Calu3 (cell line): ENCODE data around the gene FCSK. TPM values are rescaled to one million over a fixed set of nuclear protein-coding genes. Genes with fewer than 3 reads are reported as not detected.

Experiments used
- BruUV-seq: library from RNA; stranded (reverse); fragments of 400-500 nt; replicated peaks from 2 replicates; lab custom pipeline; 2021; lab: Mats Ljungman, UMichigan
- CTCF ChIA-PET: fragments of 300-600 bp; sonication (Branson Sonifier 250); formaldehyde crosslinking; loops from one replicate; lab custom pipeline; 2022; ENCODE audit warnings: antibody characterized with exemption; lab: Charles Lee
- DNase-seq: peaks from one replicate; pipeline ENCODE4 v3.0.0; 2022
- H3K27ac Mint-ChIP-seq: one replicate; pipeline ENCODE4 v1.8.0; 2022; ENCODE audit warnings: mixed read lengths; ENCODE audit not compliant: unreplicated experiment
- H3K27me3 Mint-ChIP-seq: one replicate; pipeline ENCODE4 v1.8.0; 2022; ENCODE audit warnings: mixed read lengths; ENCODE audit not compliant: unreplicated experiment
- H3K36me3 Mint-ChIP-seq: one replicate; pipeline ENCODE4 v1.8.0; 2022; ENCODE audit warnings: mild to moderate bottlenecking, moderate library complexity, mixed read lengths; ENCODE audit not compliant: insufficient read depth, unreplicated experiment
- H3K4me1 Mint-ChIP-seq: one replicate; pipeline ENCODE4 v1.8.0; 2022; ENCODE audit warnings: mild to moderate bottlenecking, low read depth, mixed read lengths; ENCODE audit not compliant: unreplicated experiment
- H3K4me3 Mint-ChIP-seq: one replicate; pipeline ENCODE4 v1.8.0; 2022; ENCODE audit warnings: mild to moderate bottlenecking, low read depth, moderate library complexity, mixed read lengths; ENCODE audit not compliant: unreplicated experiment
- H3K9me3 Mint-ChIP-seq: one replicate; pipeline ENCODE4 v1.8.0; 2022; ENCODE audit warnings: low read depth, mixed read lengths; ENCODE audit not compliant: unreplicated experiment
- intact Hi-C: fragments of 100-400 bp; cut with micrococcal nuclease; formaldehyde crosslinking; loops from one replicate; pipeline ENCODE4 v1.10.0; 2022; ENCODE audit not compliant: unreplicated experiment
- total RNA-seq: library from RNA; stranded (reverse); gene quantifications from 2 replicates; pipeline ENCODE4 v1.2.3, GENCODE V29; 2022
- TF ChIP-seq, protein P1 (sequence below): fragments of 200-600 bp; IDR thresholded peaks from one replicate; pipeline ENCODE4 v1.8.0; 2022; ENCODE audit warnings: antibody characterized with exemption; ENCODE audit not compliant: unreplicated experiment

FCSK gene
- total RNA-seq, 1 experiment from 2014 or later: 27.6 TPM

- DNase-seq: no peak
- H3K36me3 Mint-ChIP-seq: peaks cover 22% of the 10 kb centered on the region
- no peaks in the 10 kb centered on the region for H3K9me3 Mint-ChIP-seq
- BruUV-seq: no TSS peak
- TF ChIP-seq, protein P1, sequence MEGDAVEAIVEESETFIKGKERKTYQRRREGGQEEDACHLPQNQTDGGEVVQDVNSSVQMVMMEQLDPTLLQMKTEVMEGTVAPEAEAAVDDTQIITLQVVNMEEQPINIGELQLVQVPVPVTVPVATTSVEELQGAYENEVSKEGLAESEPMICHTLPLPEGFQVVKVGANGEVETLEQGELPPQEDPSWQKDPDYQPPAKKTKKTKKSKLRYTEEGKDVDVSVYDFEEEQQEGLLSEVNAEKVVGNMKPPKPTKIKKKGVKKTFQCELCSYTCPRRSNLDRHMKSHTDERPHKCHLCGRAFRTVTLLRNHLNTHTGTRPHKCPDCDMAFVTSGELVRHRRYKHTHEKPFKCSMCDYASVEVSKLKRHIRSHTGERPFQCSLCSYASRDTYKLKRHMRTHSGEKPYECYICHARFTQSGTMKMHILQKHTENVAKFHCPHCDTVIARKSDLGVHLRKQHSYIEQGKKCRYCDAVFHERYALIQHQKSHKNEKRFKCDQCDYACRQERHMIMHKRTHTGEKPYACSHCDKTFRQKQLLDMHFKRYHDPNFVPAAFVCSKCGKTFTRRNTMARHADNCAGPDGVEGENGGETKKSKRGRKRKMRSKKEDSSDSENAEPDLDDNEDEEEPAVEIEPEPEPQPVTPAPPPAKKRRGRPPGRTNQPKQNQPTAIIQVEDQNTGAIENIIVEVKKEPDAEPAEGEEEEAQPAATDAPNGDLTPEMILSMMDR: no peak
- peaks cover 22% of the 10 kb centered on the region for H3K4me1 Mint-ChIP-seq
- CTCF ChIA-PET: interaction anchor here (0.6 kb wide), 1 partner anchor 11 kb away, joined by 8 read pairs; no protein-coding TSS in a partner anchor
- no peak overlapping the region for H3K27ac Mint-ChIP-seq
- intact Hi-C loops: loop anchor here (5.0 kb wide), 1 partner anchor 58 kb away; no protein-coding TSS in a partner anchor
- peak overlapping the region; percentile 72 for H3K4me3 Mint-ChIP-seq
- H3K27me3 Mint-ChIP-seq: no peaks in the 10 kb centered on the region
Measured at GRCh38 chr16:70440009-70440692, 14.2 kb upstream of the FCSK start.

GRCh38 chr16:70441406-70441990, 12.9 kb upstream of the FCSK start:
- intact Hi-C loops: loop anchor here (5.0 kb wide), 1 partner anchor 59 kb away; no protein-coding TSS in a partner anchor
- CTCF ChIA-PET: interaction anchor here (0.6 kb wide), 1 partner anchor 82 kb away, joined by 5 read pairs; no protein-coding TSS in a partner anchor
- H3K27me3 Mint-ChIP-seq: no peaks in the 10 kb centered on the region
- peaks cover 22% of the 10 kb centered on the region for H3K4me1 Mint-ChIP-seq
- H3K36me3 Mint-ChIP-seq: peaks cover 22% of the 10 kb centered on the region
- H3K4me3 Mint-ChIP-seq: no peak overlapping the region
- H3K9me3 Mint-ChIP-seq: no peaks in the 10 kb centered on the region
- DNase-seq: no peak
- BruUV-seq: no TSS peak
- H3K27ac Mint-ChIP-seq: no peak overlapping the region
- TF ChIP-seq, protein P1: no peak

GRCh38 chr16:70442344-70442743, 12.1 kb upstream of the FCSK start:
- Mint-ChIP-seq H3K27ac (no peak overlapping the region), H3K4me3 (no peak overlapping the region), H3K27me3 (no peaks in the 10 kb centered on the region), H3K4me1 (peaks cover 21% of the 10 kb centered on the region), H3K9me3 (no peaks in the 10 kb centered on the region), H3K36me3 (peaks cover 22% of the 10 kb centered on the region)
- TF ChIP-seq, protein P1: no peak
- CTCF ChIA-PET: interaction anchor here (0.7 kb wide), 1 partner anchor 29 kb away, joined by 3 read pairs; no protein-coding TSS in a partner anchor
- BruUV-seq: no TSS peak
- DNase-seq: no peak
- intact Hi-C loops: loop anchor here (5.0 kb wide), 1 partner anchor 60 kb away; no protein-coding TSS in a partner anchor

GRCh38 chr16:70444249-70445063, 9.9 kb upstream of the FCSK start:
- no peak overlapping the region for H3K27ac Mint-ChIP-seq
- TF ChIP-seq, protein P1: no peak
- CTCF ChIA-PET: no interaction called here
- H3K27me3 Mint-ChIP-seq: no peaks in the 10 kb centered on the region
- intact Hi-C loops: loop anchor here (5.0 kb wide), 1 partner anchor 62 kb away; no protein-coding TSS in a partner anchor
- H3K4me1 Mint-ChIP-seq: peaks cover 8% of the 10 kb centered on the region
- H3K36me3 Mint-ChIP-seq: peaks cover 4% of the 10 kb centered on the region
- no peak overlapping the region for H3K4me3 Mint-ChIP-seq
- no peak for DNase-seq
- no peaks in the 10 kb centered on the region for H3K9me3 Mint-ChIP-seq
- BruUV-seq: no TSS peak
